ENCODE data around the gene UBALD1.

GRCh38 chr16:4610011-4611005 lies 4.4 kb downstream of the UBALD1 start:
- no peak for TF ChIP-seq CTCF (conservative IDR thresholded peaks at IDR 0.05 in 1 of 2, IDR thresholded peaks at IDR 0.05 in 1 of 2; ENCODE audit: extremely low read depth in 1 of 2, insufficient read depth in 1 of 2, low read depth in 1 of 2, low read length in 2 of 2)
- no peak for TF ChIP-seq EZH2 (IDR thresholded peaks at IDR 0.05; ENCODE audit: borderline replicate concordance, low read length)

Data from mammary epithelial cell (primary cell).